Immature natural killer cell (primary cell): ENCODE results near the gene TEK. TPM values are rescaled to one million over a fixed set of nuclear protein-coding genes. Genes with fewer than 3 reads are reported as not detected.

Source experiments
- DNase-seq, 3 donors: peaks; one replicate each; pipeline ENCODE4 v3.0.0; 2022; ENCODE audit warnings: mixed read lengths in 1 of 3
- H3K27ac Mint-ChIP-seq, 6 donors: one replicate each; pipeline ENCODE4 v1.8.0; 2020; ENCODE audit warnings: mixed read lengths in 6 of 6, mild to moderate bottlenecking in 5 of 6, inconsistent platforms in 4 of 6, moderate library complexity in 3 of 6
- H3K27me3 Mint-ChIP-seq, 3 donors: one replicate each; pipeline ENCODE4 v1.8.0; 2020 to 2021; ENCODE audit warnings: low read depth in 3 of 3, mild to moderate bottlenecking in 3 of 3, mixed read lengths in 3 of 3, moderate library complexity in 3 of 3, inconsistent platforms in 1 of 3
- H3K36me3 Mint-ChIP-seq, 3 donors: one replicate each; pipeline ENCODE4 v1.8.0; 2020; ENCODE audit warnings: mixed read lengths in 3 of 3, inconsistent platforms in 2 of 3, mild to moderate bottlenecking in 2 of 3
- H3K4me1 Mint-ChIP-seq, 2 donors: one replicate each; pipeline ENCODE4 v1.8.0; 2020; ENCODE audit warnings: inconsistent platforms in 2 of 2, mild to moderate bottlenecking in 2 of 2, mixed read lengths in 2 of 2, moderate library complexity in 1 of 2
- H3K4me3 Mint-ChIP-seq, 5 donors: one replicate each; pipeline ENCODE4 v1.8.0; 2020; ENCODE audit warnings: mild to moderate bottlenecking in 5 of 5, mixed read lengths in 5 of 5, inconsistent platforms in 3 of 5, moderate library complexity in 3 of 5
- H3K9me3 Mint-ChIP-seq, 6 donors: one replicate each; pipeline ENCODE4 v1.8.0; 2020; ENCODE audit warnings: mild to moderate bottlenecking in 6 of 6, mixed read lengths in 6 of 6, inconsistent platforms in 4 of 6, moderate library complexity in 3 of 6
- polyA plus RNA-seq, 3 donors: library from polyadenylated mRNA; unstranded; fragments of 300-500 nt; fragmentation: Illumina TruSeq; gene quantifications; one replicate each; pipeline ENCODE4 v1.2.3, GENCODE V29; 2021

The TEK gene
- polyA plus RNA-seq, 3 donors from 2014 or later = not detected

DNA sequence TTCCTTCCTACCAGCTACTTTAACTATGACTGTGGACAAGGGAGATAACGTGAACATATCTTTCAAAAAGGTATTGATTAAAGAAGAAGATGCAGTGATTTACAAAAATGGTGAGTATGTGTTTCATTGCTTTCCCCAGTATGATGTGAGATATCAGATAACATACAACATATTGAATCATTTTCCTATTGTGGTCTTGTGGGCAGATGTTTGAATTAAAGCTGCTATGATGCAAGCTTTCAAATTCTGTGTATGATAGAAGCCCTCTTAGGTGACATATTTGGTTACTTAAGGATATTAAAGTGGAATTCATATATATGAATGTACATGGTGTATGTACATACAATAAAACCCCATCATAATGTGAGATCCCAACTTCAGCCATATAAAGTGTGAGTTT lies 59.5 kb downstream of the TEK start:
- Mint-ChIP-seq H3K9me3 (peaks cover 0 to 2% (median 0%) of the 10 kb centered on the region in 6 donors), H3K27me3 (no peaks in the 10 kb centered on the region)

DNA sequence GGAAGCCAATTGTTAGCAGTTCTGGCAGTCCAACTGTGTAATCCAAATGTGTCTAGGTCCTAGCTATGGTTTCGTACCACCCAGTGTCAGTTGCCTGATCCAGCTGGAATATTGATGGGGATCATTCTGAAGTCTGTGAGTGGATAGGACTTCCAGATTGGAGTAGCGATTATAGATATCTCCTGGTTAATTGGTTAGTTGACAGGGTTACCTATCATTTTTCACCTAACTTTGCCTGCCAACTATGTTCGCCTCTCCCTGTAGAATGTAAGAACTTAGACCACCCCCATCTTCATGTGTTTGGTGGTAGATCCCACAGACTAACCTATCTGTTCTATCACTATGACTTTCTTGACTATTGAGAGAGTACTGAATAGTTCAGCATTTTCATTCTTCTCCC lies 59.9 kb downstream of the TEK start:
- no peaks in the 10 kb centered on the region for H3K36me3 Mint-ChIP-seq
- H3K27me3 Mint-ChIP-seq = no peaks in the 10 kb centered on the region
- no peak for DNase-seq
- H3K9me3 Mint-ChIP-seq = peaks cover 0 to 2% (median 0%) of the 10 kb centered on the region in 6 donors
- no peak overlapping the region for H3K4me3 Mint-ChIP-seq
- no peak overlapping the region for H3K27ac Mint-ChIP-seq
- H3K4me1 Mint-ChIP-seq = no peaks in the 10 kb centered on the region

More for the DNA sequence above, 59.5 kb downstream of the TEK start:
- Mint-ChIP-seq H3K4me3 (no peak overlapping the region), H3K4me1 (no peaks in the 10 kb centered on the region), H3K36me3 (no peaks in the 10 kb centered on the region), H3K27ac (no peak overlapping the region)
- no peak for DNase-seq

GRCh38 chr9:27176971-27177370 lies 67.9 kb downstream of the TEK start:
- no peak overlapping the region for H3K4me3 Mint-ChIP-seq
- peaks cover 7 to 28% (median 9%) of the 10 kb centered on the region in 6 donors for H3K9me3 Mint-ChIP-seq
- H3K4me1 Mint-ChIP-seq = no peaks in the 10 kb centered on the region
- no peak overlapping the region for H3K27ac Mint-ChIP-seq
- DNase-seq = no peak
- H3K27me3 Mint-ChIP-seq = no peaks in the 10 kb centered on the region
- no peaks in the 10 kb centered on the region for H3K36me3 Mint-ChIP-seq

DNA sequence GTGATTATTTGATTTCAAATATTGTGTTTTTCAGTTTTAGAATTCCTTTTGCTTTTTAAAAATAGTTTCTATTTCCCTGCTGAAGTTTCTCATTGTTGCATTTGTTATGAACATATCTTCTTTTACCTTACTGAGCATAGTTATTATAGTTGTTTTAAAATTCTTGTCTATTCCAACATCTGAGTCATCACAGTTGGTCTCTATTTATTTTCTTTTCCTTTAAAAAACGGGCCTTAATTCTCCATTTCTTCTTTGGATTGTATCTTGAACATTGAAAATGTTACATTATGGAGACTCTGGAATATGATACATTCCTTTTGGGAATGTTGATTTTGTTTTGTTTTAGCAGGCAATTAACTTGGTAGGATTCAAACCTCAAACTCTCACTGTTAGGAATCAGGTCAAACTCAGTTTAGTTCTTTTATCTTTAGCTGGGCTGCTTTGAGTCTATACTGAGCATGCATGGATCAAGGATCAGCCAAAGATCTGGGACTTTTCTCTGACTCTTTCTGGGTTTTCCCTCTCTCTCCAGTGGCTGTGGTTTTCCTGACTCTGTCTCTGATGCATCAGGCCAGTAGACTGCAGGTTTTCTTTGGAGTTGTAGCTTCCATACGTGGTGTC lies 70.3 kb downstream of the TEK start:
- Mint-ChIP-seq H3K4me1 (no peaks in the 10 kb centered on the region), H3K27ac (no peak overlapping the region), H3K27me3 (no peaks in the 10 kb centered on the region), H3K4me3 (no peak overlapping the region), H3K9me3 (peaks cover 8 to 28% (median 9%) of the 10 kb centered on the region in 6 donors), H3K36me3 (no peaks in the 10 kb centered on the region)
- no peak for DNase-seq

- no peak overlapping the region for H3K27ac Mint-ChIP-seq
Observed at GRCh38 chr9:27181381-27181780, 72.4 kb downstream of the TEK start.

DNA sequence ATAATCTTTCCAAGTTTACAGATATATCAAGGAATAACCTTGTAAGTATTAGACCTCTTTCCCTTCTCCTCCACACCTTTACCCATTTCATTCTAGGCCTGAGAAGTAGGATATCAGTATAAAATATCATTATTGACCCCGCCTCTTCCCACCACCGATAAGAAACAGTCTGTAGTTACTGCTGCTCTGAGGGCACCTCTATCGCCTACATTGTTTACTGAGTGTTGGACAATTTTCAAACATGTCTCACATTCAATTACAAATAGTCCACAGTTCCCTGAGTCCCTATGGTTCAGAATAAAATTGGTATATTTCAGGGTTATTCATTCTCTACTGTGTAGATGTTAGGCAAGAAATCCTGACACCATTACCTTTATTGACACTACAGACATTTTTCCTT lies 73.4 kb downstream of the TEK start:
- H3K27ac Mint-ChIP-seq = no peak overlapping the region
- no peak for DNase-seq

More at GRCh38 chr9:27181381-27181780, 72.4 kb downstream of the TEK start:
- H3K36me3 Mint-ChIP-seq = no peaks in the 10 kb centered on the region
- peaks cover 8 to 23% (median 10%) of the 10 kb centered on the region in 6 donors for H3K9me3 Mint-ChIP-seq
- no peaks in the 10 kb centered on the region for H3K4me1 Mint-ChIP-seq
- H3K4me3 Mint-ChIP-seq = no peak overlapping the region
- no peaks in the 10 kb centered on the region for H3K27me3 Mint-ChIP-seq
- no peak for DNase-seq

DNA sequence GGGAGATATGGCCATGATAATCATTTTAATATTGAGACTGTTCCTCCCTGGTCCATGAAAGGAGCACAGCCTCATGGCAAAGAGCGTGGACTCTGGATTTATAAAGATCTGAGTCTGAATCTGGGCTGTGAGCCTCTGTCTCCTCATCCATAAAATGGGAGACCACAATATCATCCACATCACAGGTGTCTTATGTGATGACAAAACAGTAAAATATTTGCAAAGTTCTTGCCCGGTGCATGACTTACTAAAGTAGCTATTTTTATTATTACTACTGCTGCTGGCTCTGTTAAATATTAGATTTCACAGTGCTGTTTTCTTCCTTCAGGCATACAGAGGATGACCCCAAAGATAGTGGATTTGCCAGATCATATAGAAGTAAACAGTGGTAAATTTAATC lies 74.1 kb downstream of the TEK start:
- no peak for DNase-seq
- H3K4me1 Mint-ChIP-seq = no peaks in the 10 kb centered on the region
- H3K27me3 Mint-ChIP-seq = no peaks in the 10 kb centered on the region
- peaks cover 3 to 8% (median 5%) of the 10 kb centered on the region in 6 donors for H3K9me3 Mint-ChIP-seq
- no peak overlapping the region for H3K4me3 Mint-ChIP-seq
- H3K36me3 Mint-ChIP-seq = no peaks in the 10 kb centered on the region
- no peak overlapping the region for H3K27ac Mint-ChIP-seq

More for the DNA sequence above, 73.4 kb downstream of the TEK start:
- Mint-ChIP-seq H3K9me3 (peaks cover 4 to 14% (median 10%) of the 10 kb centered on the region in 6 donors), H3K36me3 (no peaks in the 10 kb centered on the region), H3K4me3 (no peak overlapping the region), H3K4me1 (no peaks in the 10 kb centered on the region), H3K27me3 (no peaks in the 10 kb centered on the region)

GRCh38 chr9:27183701-27184100 lies 74.7 kb downstream of the TEK start:
- no peak for DNase-seq
- Mint-ChIP-seq H3K9me3 (peaks cover 0 to 8% (median 4%) of the 10 kb centered on the region in 6 donors), H3K36me3 (no peaks in the 10 kb centered on the region), H3K4me1 (no peaks in the 10 kb centered on the region), H3K27me3 (no peaks in the 10 kb centered on the region), H3K4me3 (no peak overlapping the region), H3K27ac (no peak overlapping the region)

- DNase-seq = no peak
- Mint-ChIP-seq H3K4me1 (no peaks in the 10 kb centered on the region), H3K4me3 (no peak overlapping the region), H3K36me3 (no peaks in the 10 kb centered on the region), H3K9me3 (peaks cover 0 to 4% (median 1%) of the 10 kb centered on the region in 6 donors), H3K27ac (no peak overlapping the region), H3K27me3 (no peaks in the 10 kb centered on the region)
Observed at GRCh38 chr9:27184556-27185351, 75.7 kb downstream of the TEK start.

GRCh38 chr9:27188426-27188825 lies 79.4 kb downstream of the TEK start:
- H3K9me3 Mint-ChIP-seq = peaks cover 0 to 4% (median 0%) of the 10 kb centered on the region in 6 donors
- H3K27ac Mint-ChIP-seq = no peak overlapping the region
- peaks cover 0 to 2% (median 0%) of the 10 kb centered on the region in 3 donors for H3K27me3 Mint-ChIP-seq
- H3K4me3 Mint-ChIP-seq = no peak overlapping the region
- no peak for DNase-seq
- H3K4me1 Mint-ChIP-seq = no peaks in the 10 kb centered on the region
- H3K36me3 Mint-ChIP-seq = no peaks in the 10 kb centered on the region

DNA sequence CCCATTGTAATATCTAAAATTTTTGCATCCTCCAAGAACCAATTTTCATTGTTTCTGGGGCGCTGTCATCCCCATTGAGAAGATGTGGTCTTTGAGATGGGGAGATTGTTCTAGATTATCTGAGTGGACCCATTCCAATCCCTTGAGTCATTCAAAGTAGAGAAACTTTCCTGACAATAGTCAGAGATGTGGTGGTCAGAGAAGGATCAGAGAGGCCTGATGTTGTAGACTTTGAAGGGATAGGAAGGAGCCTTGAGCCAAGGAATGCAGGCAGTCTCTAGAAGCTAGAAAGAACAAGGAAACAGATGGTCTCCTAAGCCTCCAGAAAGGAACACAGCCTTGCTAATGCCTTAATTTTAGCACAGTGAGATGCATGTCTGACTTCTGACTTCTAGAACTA lies 80.4 kb downstream of the TEK start:
- H3K4me1 Mint-ChIP-seq = no peaks in the 10 kb centered on the region

GRCh38 chr9:27192291-27192960 lies 83.4 kb downstream of the TEK start:
- Mint-ChIP-seq H3K4me1 (no peaks in the 10 kb centered on the region), H3K36me3 (no peaks in the 10 kb centered on the region), H3K27ac (no peak overlapping the region), H3K9me3 (peaks cover 0 to 4% (median under 1%) of the 10 kb centered on the region in 6 donors), H3K27me3 (peaks cover 0 to 2% (median 0%) of the 10 kb centered on the region in 3 donors), H3K4me3 (no peak overlapping the region)
- DNase-seq = no peak

More for the DNA sequence above, 80.4 kb downstream of the TEK start:
- no peaks in the 10 kb centered on the region for H3K36me3 Mint-ChIP-seq
- H3K9me3 Mint-ChIP-seq = peaks cover 0 to 4% (median 0%) of the 10 kb centered on the region in 6 donors
- DNase-seq = no peak
- no peak overlapping the region for H3K27ac Mint-ChIP-seq
- H3K4me3 Mint-ChIP-seq = no peak overlapping the region
- peaks cover 0 to 2% (median 0%) of the 10 kb centered on the region in 3 donors for H3K27me3 Mint-ChIP-seq

DNA sequence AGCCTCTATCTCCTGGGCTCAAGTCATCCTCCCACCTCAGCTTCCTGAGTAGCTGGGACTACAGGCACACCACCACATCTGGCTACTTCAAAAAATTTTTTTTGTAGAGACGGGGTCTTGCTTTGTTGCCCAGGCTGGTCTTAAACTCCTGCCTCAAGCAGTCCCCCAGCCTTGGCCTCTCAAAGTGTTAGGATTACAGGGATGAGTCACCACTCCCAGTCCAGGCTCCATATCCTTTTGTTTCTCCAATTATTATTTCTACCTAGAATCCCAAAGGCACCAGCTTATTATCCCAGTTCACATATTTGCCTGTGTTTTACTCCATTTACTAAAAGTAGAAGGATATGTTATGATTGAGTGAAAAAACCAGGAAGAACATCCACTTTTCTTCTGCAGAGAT lies 84.9 kb downstream of the TEK start:
- peaks cover 0 to 2% (median 0%) of the 10 kb centered on the region in 3 donors for H3K27me3 Mint-ChIP-seq
- no peaks in the 10 kb centered on the region for H3K36me3 Mint-ChIP-seq
- no peak overlapping the region for H3K27ac Mint-ChIP-seq
- DNase-seq = no peak
- no peak overlapping the region for H3K4me3 Mint-ChIP-seq
- H3K9me3 Mint-ChIP-seq = peaks cover 0 to 4% (median under 1%) of the 10 kb centered on the region in 6 donors
- no peaks in the 10 kb centered on the region for H3K4me1 Mint-ChIP-seq
